ENCODE measurements around the gene KRT40. TPM values are rescaled to one million over a fixed set of nuclear protein-coding genes. Genes with fewer than 3 reads are reported as not detected.

KRT40 gene
- total and polyA plus RNA-seq, 4 donors: not detected

DNA sequence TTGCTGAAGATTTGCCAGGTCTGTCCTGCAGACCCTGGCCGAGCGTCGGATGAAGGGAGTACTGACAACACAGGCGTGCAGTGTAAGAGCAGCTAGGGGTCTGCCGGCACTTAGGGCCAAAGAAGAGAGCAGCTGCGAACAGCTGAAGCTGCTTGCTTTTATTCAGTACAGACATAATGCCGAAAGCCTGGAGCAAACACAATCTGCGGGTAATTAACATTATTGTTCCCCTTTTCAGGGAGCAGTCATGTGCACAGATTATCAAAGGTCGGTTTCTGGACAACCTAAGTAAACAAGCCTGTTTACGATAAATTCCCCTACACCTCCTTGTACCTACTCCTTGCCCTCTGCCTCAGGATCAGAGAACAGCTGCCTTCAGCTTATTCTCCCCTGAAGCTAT lies 34.7 kb downstream of the KRT40 start (continued):
- TF ChIP-seq, protein P1, sequence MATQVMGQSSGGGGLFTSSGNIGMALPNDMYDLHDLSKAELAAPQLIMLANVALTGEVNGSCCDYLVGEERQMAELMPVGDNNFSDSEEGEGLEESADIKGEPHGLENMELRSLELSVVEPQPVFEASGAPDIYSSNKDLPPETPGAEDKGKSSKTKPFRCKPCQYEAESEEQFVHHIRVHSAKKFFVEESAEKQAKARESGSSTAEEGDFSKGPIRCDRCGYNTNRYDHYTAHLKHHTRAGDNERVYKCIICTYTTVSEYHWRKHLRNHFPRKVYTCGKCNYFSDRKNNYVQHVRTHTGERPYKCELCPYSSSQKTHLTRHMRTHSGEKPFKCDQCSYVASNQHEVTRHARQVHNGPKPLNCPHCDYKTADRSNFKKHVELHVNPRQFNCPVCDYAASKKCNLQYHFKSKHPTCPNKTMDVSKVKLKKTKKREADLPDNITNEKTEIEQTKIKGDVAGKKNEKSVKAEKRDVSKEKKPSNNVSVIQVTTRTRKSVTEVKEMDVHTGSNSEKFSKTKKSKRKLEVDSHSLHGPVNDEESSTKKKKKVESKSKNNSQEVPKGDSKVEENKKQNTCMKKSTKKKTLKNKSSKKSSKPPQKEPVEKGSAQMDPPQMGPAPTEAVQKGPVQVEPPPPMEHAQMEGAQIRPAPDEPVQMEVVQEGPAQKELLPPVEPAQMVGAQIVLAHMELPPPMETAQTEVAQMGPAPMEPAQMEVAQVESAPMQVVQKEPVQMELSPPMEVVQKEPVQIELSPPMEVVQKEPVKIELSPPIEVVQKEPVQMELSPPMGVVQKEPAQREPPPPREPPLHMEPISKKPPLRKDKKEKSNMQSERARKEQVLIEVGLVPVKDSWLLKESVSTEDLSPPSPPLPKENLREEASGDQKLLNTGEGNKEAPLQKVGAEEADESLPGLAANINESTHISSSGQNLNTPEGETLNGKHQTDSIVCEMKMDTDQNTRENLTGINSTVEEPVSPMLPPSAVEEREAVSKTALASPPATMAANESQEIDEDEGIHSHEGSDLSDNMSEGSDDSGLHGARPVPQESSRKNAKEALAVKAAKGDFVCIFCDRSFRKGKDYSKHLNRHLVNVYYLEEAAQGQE (IDR thresholded peaks at IDR 0.05): no peak

DNA sequence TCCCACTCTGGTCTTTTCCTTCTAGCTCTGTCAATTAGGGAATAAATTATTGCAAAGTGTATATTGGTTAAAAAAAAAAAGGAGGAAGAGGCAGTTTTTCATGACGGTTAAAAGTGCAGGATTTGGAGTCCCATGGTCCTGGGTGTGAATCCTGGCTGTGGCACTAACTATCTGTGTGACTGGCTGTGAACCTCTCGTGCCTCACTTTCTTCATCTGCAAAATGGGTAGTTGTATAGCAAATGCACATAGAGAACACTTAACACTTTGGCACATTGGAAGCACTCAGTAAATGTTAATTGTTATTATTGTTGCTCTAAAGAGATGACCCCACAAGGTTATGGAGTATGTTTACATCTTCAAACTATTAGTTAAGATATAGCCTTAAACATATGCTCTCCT lies 36.2 kb downstream of the KRT40 start:
- no peaks in the 10 kb centered on the region for H3K36me3 ChIP-seq (ENCODE audit: control insufficient read depth in 4 of 4, insufficient read depth in 3 of 4, low read depth in 1 of 4, low read length in 3 of 4)
- DNase-seq (ENCODE audit: low spot score): no peak
- H3K4me1 ChIP-seq (ENCODE audit: control insufficient read depth in 4 of 4, insufficient read depth in 4 of 4, low read length in 3 of 4): no peaks in the 10 kb centered on the region
- no peak for TF ChIP-seq NR2F2 (IDR thresholded peaks at IDR 0.05)
- TF ChIP-seq, protein P1 (IDR thresholded peaks at IDR 0.05): no peak
- TF ChIP-seq JUND (IDR thresholded peaks at IDR 0.05): no peak
- TF ChIP-seq YY1 (IDR thresholded peaks at IDR 0.05): no peak
- no peak for TF ChIP-seq HNF4A (conservative IDR thresholded peaks at IDR 0.05)
- TF ChIP-seq, protein P2, sequence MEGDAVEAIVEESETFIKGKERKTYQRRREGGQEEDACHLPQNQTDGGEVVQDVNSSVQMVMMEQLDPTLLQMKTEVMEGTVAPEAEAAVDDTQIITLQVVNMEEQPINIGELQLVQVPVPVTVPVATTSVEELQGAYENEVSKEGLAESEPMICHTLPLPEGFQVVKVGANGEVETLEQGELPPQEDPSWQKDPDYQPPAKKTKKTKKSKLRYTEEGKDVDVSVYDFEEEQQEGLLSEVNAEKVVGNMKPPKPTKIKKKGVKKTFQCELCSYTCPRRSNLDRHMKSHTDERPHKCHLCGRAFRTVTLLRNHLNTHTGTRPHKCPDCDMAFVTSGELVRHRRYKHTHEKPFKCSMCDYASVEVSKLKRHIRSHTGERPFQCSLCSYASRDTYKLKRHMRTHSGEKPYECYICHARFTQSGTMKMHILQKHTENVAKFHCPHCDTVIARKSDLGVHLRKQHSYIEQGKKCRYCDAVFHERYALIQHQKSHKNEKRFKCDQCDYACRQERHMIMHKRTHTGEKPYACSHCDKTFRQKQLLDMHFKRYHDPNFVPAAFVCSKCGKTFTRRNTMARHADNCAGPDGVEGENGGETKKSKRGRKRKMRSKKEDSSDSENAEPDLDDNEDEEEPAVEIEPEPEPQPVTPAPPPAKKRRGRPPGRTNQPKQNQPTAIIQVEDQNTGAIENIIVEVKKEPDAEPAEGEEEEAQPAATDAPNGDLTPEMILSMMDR (IDR thresholded peaks at IDR 0.05; ENCODE audit: low read depth, low read length, missing input control): no peak
- no peak for TF ChIP-seq TAF1 (conservative IDR thresholded peaks at IDR 0.05)
- TF ChIP-seq, protein P3, sequence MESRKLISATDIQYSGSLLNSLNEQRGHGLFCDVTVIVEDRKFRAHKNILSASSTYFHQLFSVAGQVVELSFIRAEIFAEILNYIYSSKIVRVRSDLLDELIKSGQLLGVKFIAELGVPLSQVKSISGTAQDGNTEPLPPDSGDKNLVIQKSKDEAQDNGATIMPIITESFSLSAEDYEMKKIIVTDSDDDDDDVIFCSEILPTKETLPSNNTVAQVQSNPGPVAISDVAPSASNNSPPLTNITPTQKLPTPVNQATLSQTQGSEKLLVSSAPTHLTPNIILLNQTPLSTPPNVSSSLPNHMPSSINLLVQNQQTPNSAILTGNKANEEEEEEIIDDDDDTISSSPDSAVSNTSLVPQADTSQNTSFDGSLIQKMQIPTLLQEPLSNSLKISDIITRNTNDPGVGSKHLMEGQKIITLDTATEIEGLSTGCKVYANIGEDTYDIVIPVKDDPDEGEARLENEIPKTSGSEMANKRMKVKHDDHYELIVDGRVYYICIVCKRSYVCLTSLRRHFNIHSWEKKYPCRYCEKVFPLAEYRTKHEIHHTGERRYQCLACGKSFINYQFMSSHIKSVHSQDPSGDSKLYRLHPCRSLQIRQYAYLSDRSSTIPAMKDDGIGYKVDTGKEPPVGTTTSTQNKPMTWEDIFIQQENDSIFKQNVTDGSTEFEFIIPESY (IDR thresholded peaks at IDR 0.05): no peak
- TF ChIP-seq, protein P4, sequence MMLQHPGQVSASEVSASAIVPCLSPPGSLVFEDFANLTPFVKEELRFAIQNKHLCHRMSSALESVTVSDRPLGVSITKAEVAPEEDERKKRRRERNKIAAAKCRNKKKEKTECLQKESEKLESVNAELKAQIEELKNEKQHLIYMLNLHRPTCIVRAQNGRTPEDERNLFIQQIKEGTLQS (IDR thresholded peaks at IDR 0.05): no peak
- no peak for TF ChIP-seq HNF4G (IDR thresholded peaks at IDR 0.05)
- TF ChIP-seq EGR1 (IDR thresholded peaks at IDR 0.05; ENCODE audit: low read depth in 2 of 2): no peak
- TF ChIP-seq FOXA1 (IDR thresholded peaks at IDR 0.05): no peak
- TF ChIP-seq RAD21 (IDR thresholded peaks at IDR 0.05): no peak
- no peaks in the 10 kb centered on the region for H3K9me3 ChIP-seq (ENCODE audit: control insufficient read depth in 4 of 4, low read length in 3 of 4)
- no peak overlapping the region for H3K4me3 ChIP-seq (ENCODE audit: low read depth in 1 of 3, low read length in 3 of 3)
- H3K27me3 ChIP-seq (ENCODE audit: control insufficient read depth in 4 of 4, insufficient read depth in 4 of 4, low read length in 3 of 4): peaks cover 0 to 18% (median 4%) of the 10 kb centered on the region in 4 donors
- WGBS: 71% methylated on average over 2 of the region's 2 CpGs
- no peak overlapping the region for H3K27ac ChIP-seq (ENCODE audit: low read depth in 1 of 2, low read length in 2 of 2)
- no peak overlapping the region for H3K9ac ChIP-seq (ENCODE audit: low read depth in 1 of 2, low read length in 2 of 2)

All from liver (tissue), 9 donors.